GM12864 (cell line): ENCODE measurements around the gene NUP37.
A peak's percentile ranks its signal among the peaks of the same experiment; 100 is the strongest.

ENCODE experiments used
- DNase-seq: peaks from one replicate; pipeline ENCODE4 v3.0.0-alpha.2; 2011; ENCODE audit warnings: low read depth
- H3K4me3 ChIP-seq: 2 replicates; pipeline ENCODE4 v1.5.1; 2011; ENCODE audit warnings: mild to moderate bottlenecking, low read depth, low read length, control low read depth
- CTCF ChIP-seq: IDR thresholded peaks from 2 replicates; pipeline ENCODE4 v1.5.1; 2011; ENCODE audit warnings: low read depth, mild to moderate bottlenecking, moderate library complexity, low read length, control low read depth, inconsistent platforms; ENCODE audit errors: missing control alignments

Gene NUP37

GRCh38 chr12:102067574-102068258, 52.2 kb downstream of the NUP37 start:
- no peak for TF ChIP-seq CTCF
- DNase-seq = no peak
- no peak overlapping the region for H3K4me3 ChIP-seq

GRCh38 chr12:102064476-102064875, 55.4 kb downstream of the NUP37 start:
- no peak for TF ChIP-seq CTCF
- DNase-seq = no peak
- no peak overlapping the region for H3K4me3 ChIP-seq

GRCh38 chr12:102063069-102063468, 56.8 kb downstream of the NUP37 start:
- H3K4me3 ChIP-seq = no peak overlapping the region
- TF ChIP-seq CTCF = no peak
- DNase-seq = no peak

GRCh38 chr12:102062419-102062806, 57.5 kb downstream of the NUP37 start:
- no peak for DNase-seq
- H3K4me3 ChIP-seq = peak overlapping the region; percentile 86; the same call in 1 of the 2 replicates
- no peak for TF ChIP-seq CTCF

GRCh38 chr12:102061560-102062418, 58.1 kb downstream of the NUP37 start, which contains the start of gene WASHC3:
Gene WASHC3, minus strand, starts transcription at chr12:102061991. Its CDS starts 29 bp downstream, at chr12:102061962.
- peak; percentile 82 for DNase-seq
- TF ChIP-seq CTCF = no peak
- H3K4me3 ChIP-seq = peak within 1 kb of the TSS; percentile 86

GRCh38 chr12:102061096-102061559, 58.8 kb downstream of the NUP37 start:
- DNase-seq = peak; percentile 34
- H3K4me3 ChIP-seq = peak overlapping the region; percentile 86
- no peak for TF ChIP-seq CTCF
